Calu3 (cell line): ENCODE data around the gene DLGAP1. TPM values are rescaled to one million over a fixed set of nuclear protein-coding genes. Genes with fewer than 3 reads are reported as not detected.

Experiments used
- BruUV-seq: library from RNA; stranded (reverse); fragments of 400-500 nt; replicated peaks from 2 replicates; lab custom pipeline; 2021; lab: Mats Ljungman, UMichigan
- CTCF ChIA-PET: fragments of 300-600 bp; sonication (Branson Sonifier 250); formaldehyde crosslinking; loops from one replicate; lab custom pipeline; 2022; ENCODE audit warnings: antibody characterized with exemption; lab: Charles Lee
- DNase-seq: peaks from one replicate; pipeline ENCODE4 v3.0.0; 2022
- H3K27ac Mint-ChIP-seq: one replicate; pipeline ENCODE4 v1.8.0; 2022; ENCODE audit warnings: mixed read lengths; ENCODE audit not compliant: unreplicated experiment
- H3K27me3 Mint-ChIP-seq: one replicate; pipeline ENCODE4 v1.8.0; 2022; ENCODE audit warnings: mixed read lengths; ENCODE audit not compliant: unreplicated experiment
- H3K36me3 Mint-ChIP-seq: one replicate; pipeline ENCODE4 v1.8.0; 2022; ENCODE audit warnings: mild to moderate bottlenecking, moderate library complexity, mixed read lengths; ENCODE audit not compliant: insufficient read depth, unreplicated experiment
- H3K4me1 Mint-ChIP-seq: one replicate; pipeline ENCODE4 v1.8.0; 2022; ENCODE audit warnings: mild to moderate bottlenecking, low read depth, mixed read lengths; ENCODE audit not compliant: unreplicated experiment
- H3K4me3 Mint-ChIP-seq: one replicate; pipeline ENCODE4 v1.8.0; 2022; ENCODE audit warnings: mild to moderate bottlenecking, low read depth, moderate library complexity, mixed read lengths; ENCODE audit not compliant: unreplicated experiment
- H3K9me3 Mint-ChIP-seq: one replicate; pipeline ENCODE4 v1.8.0; 2022; ENCODE audit warnings: low read depth, mixed read lengths; ENCODE audit not compliant: unreplicated experiment
- CTCF ChIP-seq: fragments of 200-600 bp; IDR thresholded peaks from one replicate; pipeline ENCODE4 v1.8.0; 2022; ENCODE audit warnings: antibody characterized with exemption; ENCODE audit not compliant: unreplicated experiment
- intact Hi-C: fragments of 100-400 bp; cut with micrococcal nuclease; formaldehyde crosslinking; loops from one replicate; pipeline ENCODE4 v1.10.0; 2022; ENCODE audit not compliant: unreplicated experiment
- total RNA-seq: library from RNA; stranded (reverse); gene quantifications from 2 replicates; pipeline ENCODE4 v1.2.3, GENCODE V29; 2022

DLGAP1 gene
- total RNA-seq, 1 experiment from 2014 or later = 9.0 TPM

GRCh38 chr18:3520230-3521085, 934.6 kb downstream of the DLGAP1 start:
- CTCF ChIA-PET = no interaction called here
- intact Hi-C loops = no loop called here
- no peak for DNase-seq
- no peaks in the 10 kb centered on the region for H3K9me3 Mint-ChIP-seq
- no peaks in the 10 kb centered on the region for H3K36me3 Mint-ChIP-seq
- no peak overlapping the region for H3K4me3 Mint-ChIP-seq
- no TSS peak for BruUV-seq
- peaks cover 10% of the 10 kb centered on the region for H3K4me1 Mint-ChIP-seq
- TF ChIP-seq CTCF = no peak
- no peak overlapping the region for H3K27ac Mint-ChIP-seq
- peaks cover 20% of the 10 kb centered on the region for H3K27me3 Mint-ChIP-seq

GRCh38 chr18:3514312-3515216, 940.5 kb downstream of the DLGAP1 start:
- no peak overlapping the region for H3K27ac Mint-ChIP-seq
- H3K36me3 Mint-ChIP-seq = no peaks in the 10 kb centered on the region
- BruUV-seq = no TSS peak
- no peaks in the 10 kb centered on the region for H3K9me3 Mint-ChIP-seq
- no peak for DNase-seq
- no peaks in the 10 kb centered on the region for H3K27me3 Mint-ChIP-seq
- H3K4me3 Mint-ChIP-seq = no peak overlapping the region
- TF ChIP-seq CTCF = no peak
- CTCF ChIA-PET = no interaction called here
- intact Hi-C loops = no loop called here
- peaks cover 18% of the 10 kb centered on the region for H3K4me1 Mint-ChIP-seq

GRCh38 chr18:3513481-3513880, 941.6 kb downstream of the DLGAP1 start:
- CTCF ChIA-PET = no interaction called here

More at GRCh38 chr18:3513481-3513880, 941.6 kb downstream of the DLGAP1 start:
- TF ChIP-seq CTCF = no peak
- intact Hi-C loops = no loop called here
- H3K36me3 Mint-ChIP-seq = no peaks in the 10 kb centered on the region
- no TSS peak for BruUV-seq
- DNase-seq = no peak
- no peaks in the 10 kb centered on the region for H3K9me3 Mint-ChIP-seq
- H3K4me3 Mint-ChIP-seq = no peak overlapping the region
- no peaks in the 10 kb centered on the region for H3K27me3 Mint-ChIP-seq
- no peak overlapping the region for H3K27ac Mint-ChIP-seq
- peaks cover 18% of the 10 kb centered on the region for H3K4me1 Mint-ChIP-seq
